Activated T-helper 1 cell treated with Interleukin-2 at 50 U/mL for 16 hours (primary cell): ENCODE measurements around the gene LCN2.

Experiments used
- DNase-seq: peaks from one replicate; pipeline ENCODE4 v3.0.0-alpha.2; 2020; ENCODE audit warnings: low read depth

The LCN2 gene

DNA sequence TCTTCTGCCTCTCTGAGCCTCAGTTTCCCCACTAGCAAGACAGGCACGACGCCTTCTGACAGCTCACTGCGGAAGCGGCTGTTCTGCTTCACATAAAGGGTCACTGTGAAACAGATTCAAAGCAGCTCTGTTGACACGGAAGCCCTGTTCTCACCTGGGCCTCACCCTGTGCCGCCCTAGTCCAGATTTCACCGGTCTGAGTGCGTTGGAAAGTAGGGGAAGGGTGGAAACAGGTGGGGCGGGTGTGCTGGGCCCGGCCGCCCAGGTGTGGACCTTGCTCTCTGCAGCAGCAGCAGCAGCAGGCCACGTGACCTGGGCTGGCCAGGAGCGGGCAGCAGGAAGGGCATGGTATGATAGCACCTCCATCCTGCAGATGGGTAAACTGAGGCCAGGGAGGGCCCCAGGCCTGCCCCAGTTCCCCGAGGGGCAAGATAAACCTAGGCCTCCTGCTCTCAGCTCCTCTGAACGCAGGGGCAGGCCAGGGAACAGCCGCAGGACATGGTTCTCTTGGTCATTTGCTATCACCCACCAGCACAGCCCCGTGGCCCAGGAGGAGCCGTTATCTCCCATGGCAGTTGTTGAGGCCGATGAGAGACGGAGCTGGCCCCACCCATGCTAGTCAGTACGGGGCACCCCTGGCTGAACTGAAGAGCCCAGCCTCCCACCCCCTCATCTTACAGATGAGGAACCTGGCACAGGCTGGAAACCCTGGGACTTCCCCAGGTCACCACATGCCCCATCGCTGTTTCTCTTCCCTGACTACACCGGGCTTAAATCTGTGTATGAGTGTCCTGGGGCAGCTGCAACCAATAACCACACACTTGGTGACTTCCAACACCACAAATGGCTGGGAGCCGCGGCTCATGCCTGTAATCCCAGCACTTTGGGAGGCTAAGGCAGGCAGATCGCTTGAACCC, 33.8 kb upstream of the LCN2 start:
- DNase-seq, result no peak

DNA sequence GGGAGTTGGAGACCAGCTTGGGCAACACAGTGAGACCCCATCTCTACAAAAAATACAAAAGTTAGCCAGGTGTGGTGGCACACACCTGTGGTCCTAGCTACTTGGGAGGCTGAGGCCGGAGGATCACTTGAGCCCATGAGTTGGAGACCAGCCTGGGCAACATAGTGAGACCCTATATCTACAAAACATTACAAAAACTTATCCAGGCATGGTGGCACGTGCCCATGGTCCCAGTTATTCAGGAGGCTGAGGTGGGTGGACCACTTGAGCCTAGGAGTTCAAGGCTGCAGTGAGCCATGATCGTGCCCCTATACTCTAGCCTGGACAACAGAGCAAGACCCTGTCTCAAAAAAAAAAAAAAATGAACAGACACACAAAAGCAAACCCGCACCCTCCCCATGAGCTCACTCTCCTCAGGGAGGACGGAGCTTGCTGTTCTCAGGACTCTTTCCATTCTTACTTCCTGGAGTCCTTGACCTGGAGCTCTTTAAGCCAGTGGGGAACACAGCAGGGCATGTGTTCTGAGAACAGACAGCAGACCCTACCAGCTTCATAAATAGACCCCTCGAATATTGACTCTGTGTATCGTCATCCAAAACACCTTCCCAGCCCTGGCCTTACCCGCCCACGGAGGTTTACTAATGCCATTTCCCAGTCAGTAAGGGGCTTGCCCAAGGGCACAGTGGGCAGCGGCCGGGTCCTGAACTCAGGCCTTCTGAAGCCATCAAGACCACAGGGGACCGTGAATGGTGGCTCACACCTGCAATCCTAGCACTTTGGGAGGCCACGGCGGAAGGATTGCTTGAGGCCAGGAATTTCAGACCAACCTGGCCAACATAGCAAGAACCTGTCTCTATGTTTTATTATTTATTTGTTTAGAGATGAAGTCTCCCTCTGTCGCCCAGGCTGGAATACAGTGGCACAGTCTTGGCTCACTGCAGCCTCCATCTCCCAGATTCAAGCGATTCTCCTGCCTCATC, 32.9 kb upstream of the LCN2 start:
- DNase-seq, result no peak

- peak; percentile 93 for DNase-seq
These were observed 31.4 kb upstream of the LCN2 start for GRCh38 chr9:128117613-128118471.

DNA sequence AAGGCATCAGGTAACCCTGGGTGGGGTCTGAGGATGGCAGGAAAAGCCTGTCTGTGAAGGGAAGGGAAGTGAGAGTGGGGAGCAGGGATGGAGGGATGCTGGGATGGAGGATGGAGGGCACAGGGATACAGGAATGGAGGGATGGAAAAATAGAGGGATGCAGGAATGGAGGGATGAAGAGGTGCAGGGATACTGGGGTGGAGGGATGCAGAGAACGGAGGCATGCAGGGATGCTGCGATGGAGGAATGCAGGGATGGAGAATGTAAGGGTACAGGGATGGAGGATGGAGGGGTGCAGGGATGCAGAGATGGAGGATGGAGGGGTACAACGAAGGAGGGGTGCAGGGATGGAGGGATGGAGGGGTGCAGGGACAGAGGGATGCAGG, 30.8 kb upstream of the LCN2 start:
- no peak for DNase-seq

GRCh38 chr9:128118971-128119665, 30.1 kb upstream of the LCN2 start:
- DNase-seq, result no peak

DNA sequence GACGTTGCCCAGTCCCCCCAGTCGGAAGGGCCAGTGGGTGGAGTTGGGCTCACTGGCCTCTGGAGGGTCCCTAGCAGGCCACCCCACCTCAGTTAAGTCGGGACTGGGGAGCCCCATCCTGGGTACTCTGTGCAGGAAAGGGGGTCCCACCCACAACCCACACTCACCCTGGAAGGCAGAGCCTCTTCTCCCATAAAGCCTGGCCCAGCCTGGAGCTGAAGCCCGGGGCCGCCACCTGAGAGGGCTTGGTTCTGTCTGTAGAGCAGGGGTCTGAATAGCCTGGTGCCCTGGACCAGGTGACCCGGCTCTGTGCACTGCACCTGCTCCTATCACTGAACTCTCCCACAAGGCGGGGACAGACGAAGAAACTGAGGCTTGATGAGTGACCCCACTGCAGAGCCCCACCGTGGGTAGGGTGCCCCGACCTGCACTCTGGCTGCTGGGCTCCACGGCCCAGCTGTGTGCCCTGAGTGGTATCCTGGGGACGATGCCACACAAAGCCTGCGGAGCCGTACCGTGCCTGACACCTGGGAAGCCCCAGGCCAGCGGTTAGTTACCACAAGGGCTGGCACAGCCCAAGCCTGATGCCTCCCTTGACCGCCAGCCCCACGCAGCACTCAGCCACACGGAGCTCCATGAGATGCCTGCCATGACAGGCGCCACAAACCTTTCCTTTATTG, 29.1 kb upstream of the LCN2 start:
- DNase-seq, result no peak

DNA sequence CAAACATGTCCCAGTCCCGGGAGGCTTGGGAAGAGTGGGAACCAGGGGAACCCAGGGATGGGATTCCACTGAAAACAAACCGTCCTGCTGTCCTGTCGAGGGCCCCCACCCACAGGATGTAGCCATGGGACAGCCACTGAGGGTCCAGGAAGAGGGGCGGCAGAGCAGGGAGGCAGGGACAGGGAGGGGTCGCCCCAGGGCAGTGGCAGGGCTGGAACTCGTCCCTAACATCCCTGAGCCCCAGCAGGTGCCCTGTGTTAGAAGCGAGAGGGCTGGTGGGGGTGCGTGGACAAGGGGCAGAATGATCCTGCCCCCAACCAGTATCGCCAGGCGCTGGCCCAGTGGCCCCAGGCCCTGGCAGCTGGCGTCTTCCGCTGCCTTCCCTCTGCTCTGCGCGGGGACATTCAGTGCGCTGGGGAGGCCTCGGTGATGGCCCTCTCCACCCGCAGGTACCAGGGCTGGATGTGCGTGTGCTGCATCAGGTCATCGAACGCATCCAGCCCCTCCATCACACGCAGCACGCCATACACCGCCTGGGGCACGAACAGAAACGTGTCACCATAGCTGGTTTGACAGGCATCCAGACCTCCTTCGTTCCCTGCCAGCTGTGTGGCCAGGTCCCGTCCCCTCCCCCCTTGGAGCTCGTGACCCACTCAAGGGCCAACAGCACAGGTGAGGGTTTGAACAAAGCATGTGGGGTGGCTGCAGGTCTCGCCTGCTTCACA, 28.4 kb upstream of the LCN2 start:
- no peak for DNase-seq

DNA sequence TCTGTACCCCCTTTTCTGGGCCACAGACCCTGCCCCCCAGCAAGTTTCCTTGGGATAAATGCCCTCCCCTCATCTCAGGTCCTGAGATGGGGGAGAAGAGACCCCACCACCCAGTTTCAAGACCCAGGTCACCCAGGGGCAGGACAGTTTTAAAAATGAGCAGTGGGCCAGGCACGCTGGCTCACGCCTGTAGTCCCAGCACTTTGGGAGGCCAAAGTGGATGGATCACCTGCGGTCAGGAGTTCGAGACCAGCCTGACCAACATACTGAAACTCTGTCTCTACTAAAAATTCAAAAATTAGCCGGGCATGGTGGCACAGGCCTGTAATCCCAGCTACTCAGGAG, 27.8 kb upstream of the LCN2 start:
- DNase-seq, result no peak

GRCh38 chr9:128121924-128122808, 27.1 kb upstream of the LCN2 start:
- no peak for DNase-seq

- DNase-seq, result no peak
These were observed 26.5 kb upstream of the LCN2 start for GRCh38 chr9:128122809-128123175.

DNA sequence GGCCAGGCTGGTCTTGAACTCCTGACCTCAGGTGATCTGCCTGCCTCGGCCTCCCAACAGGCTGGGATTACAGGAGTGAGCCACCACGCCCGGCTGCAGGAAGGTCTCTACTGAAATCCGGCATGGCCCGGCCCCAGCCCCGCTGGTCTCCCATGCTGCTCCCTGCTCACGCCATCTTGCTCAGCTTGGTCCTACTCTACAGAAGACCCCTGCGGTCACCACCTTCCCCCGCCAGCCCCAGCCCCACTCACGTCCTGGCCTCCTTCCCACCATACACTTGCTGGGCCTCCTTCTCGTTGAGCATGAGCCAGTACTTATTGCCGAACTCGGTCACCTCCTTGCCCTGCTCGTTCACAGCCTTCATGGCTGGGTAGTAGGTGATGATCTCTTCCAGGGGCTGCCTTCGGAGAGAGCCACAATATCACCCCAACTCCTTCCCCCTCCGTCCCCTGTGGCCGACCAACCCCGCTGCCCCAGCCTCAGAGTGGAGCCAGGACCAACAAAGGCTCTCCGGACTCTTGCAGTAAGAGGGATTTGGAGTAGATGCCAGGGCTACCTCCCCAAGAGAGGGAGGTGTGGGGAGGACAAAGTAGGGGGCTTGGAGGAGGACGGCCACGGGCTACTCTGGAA, 25.7 kb upstream of the LCN2 start:
- DNase-seq, result no peak

GRCh38 chr9:128124451-128124850, 24.8 kb upstream of the LCN2 start:
- no peak for DNase-seq

DNA sequence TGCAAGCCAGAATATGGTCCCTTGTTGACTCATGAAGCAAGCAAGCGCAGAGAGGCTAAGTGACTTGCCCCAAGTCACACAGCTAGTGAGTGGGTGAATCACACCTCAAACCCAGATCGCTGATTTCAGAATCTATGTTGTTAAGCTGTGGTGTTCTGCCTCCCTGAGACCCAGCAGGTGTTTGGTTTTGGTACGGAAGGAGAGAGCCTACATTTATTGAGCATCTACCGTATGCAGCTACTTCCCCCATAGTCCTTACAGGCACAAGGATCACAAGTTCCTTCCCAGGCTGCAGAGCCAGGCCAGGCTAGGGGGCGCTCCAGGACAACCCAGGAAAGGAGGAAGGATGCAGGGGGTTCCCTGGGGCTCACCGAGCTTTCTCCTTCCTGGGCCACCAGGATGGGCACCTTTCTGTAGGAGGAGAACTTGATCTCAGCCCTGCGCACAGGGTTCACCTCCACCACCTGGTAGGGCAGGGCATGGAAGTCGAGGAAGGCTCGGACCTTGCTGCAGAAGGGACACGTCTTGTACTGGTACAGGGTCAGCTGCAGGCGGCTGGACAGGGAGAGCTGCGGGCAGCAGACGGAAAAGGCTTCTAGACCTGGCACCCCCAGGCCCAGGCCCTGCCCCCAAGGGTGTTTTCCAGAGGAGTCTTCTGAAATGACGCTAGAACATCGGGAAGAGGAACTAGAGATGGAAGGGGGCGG, 24.2 kb upstream of the LCN2 start:
- DNase-seq, result peak; percentile 23

DNA sequence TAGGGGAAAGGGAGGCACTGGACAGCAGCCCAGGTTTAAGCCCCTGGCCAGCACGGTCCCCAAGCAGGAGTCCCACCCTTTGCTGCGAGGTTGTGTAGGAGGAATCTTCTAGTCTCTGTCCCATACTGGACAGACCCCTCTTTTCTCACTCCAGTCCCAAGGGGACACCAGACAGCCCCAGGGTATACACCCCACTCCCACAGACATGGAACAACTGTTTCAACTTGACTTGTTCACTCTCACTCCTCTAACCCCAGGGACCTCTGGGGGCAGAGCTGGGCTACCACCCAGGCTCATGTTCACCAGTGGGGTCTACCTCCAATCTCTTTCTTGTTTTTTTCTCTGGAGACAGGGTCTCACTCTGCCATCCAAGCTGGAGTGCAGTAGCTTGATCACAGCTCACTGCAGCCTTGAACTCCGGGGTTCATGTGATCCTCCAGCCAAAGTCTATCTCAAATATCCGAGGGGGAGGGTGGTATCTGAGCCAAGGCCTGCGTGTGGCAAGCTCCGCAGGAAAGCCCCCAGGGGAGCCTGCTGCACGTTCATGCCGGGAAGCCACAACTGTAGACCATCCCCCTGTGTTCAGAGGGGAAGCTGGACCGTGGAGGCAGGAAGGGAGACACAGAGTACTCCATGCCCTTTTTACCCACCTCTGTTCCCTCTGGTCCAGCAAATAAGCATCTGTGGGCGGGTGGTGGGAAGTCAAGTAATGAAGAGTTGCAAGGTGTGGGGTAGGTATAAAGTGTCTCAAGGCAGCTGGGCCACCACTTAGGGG, 23.5 kb upstream of the LCN2 start:
- no peak for DNase-seq

- DNase-seq, result peak; percentile 68
These were observed 21.7 kb upstream of the LCN2 start, which contains the start of gene PTGES2 for GRCh38 chr9:128127568-128127989. PTGES2 (minus strand) TSS chr9:128127729; CDS start chr9:128127717, 12 bp downstream.

GRCh38 chr9:128127990-128128835, 21.0 kb upstream of the LCN2 start:
- peak; percentile 78 for DNase-seq
